HCT116 (cell line): Measurements from ENCODE around the gene RUNX1. TPM values are rescaled to one million over a fixed set of nuclear protein-coding genes. Genes with fewer than 3 reads are reported as not detected.

ENCODE experiments used
- ATAC-seq: fragments of 200-7000 bp; cut with Tn5 transposase; 2 replicates; pipeline ENCODE4 v1.9.1; 2020; ENCODE audit warnings: mild to moderate bottlenecking, moderate library complexity
- BruUV-seq: library from RNA; stranded (reverse); fragments of 400-500 nt; replicated peaks from 2 replicates; lab custom pipeline; 2021; lab: Mats Ljungman, UMichigan
- CTCF ChIA-PET: fragments of 300-600 bp; sonication (Branson Sonifier 250); formaldehyde crosslinking; loops from one replicate; lab custom pipeline; 2021; ENCODE audit warnings: antibody characterized with exemption; lab: Charles Lee
- POLR2A ChIA-PET: fragments of 300-600, 350-600 bp; sonication (Branson Sonifier 250); formaldehyde crosslinking; loops from one replicate; lab custom pipeline; 2021; ENCODE audit warnings: antibody characterized with exemption; lab: Charles Lee
- RAD21 ChIA-PET, 2 experiments: fragments of 300-600 bp; sonication (Branson Sonifier 250); formaldehyde crosslinking; loops; one replicate each; lab custom pipeline; 2023; ENCODE audit warnings: low total read pairs in 2 of 2; ENCODE audit not compliant: uncharacterized antibody in 2 of 2, unreplicated experiment in 2 of 2, low non-redundant PET in 1 of 2; lab: Charles Lee
- DNase-seq: peaks from one replicate; pipeline ENCODE4 v3.0.0-alpha.2; 2010; ENCODE audit warnings: low read depth, low spot score
- H2AFZ ChIP-seq: fragments of 200-600 bp; shearing (Covaris generic), sonication (generic); 2 replicates; pipeline ENCODE4 v1.6.1; 2017; ENCODE audit warnings: low read depth, mixed run types, mixed read lengths, antibody characterized with exemption, low read length; ENCODE audit not compliant: poor library complexity, severe bottlenecking
- H3K27ac ChIP-seq: 2 replicates; pipeline ENCODE4 v1.5.1; 2012; ENCODE audit warnings: low read depth, low read length
- H3K27me3 ChIP-seq: fragments of 200-600 bp; sonication (generic); 2 replicates; pipeline ENCODE4 v1.6.1; 2016; ENCODE audit warnings: mixed run types, low read length, mixed read lengths; ENCODE audit not compliant: insufficient read depth
- H3K36me3 ChIP-seq, 2 experiments: fragments of 200-500 bp in 1 of 2; fragments of 200-600 bp in 1 of 2; sonication (Bioruptor generic) in 1 of 2; sonication (generic) in 1 of 2; 2 replicates each; pipeline versions ENCODE4 v1.5.1 to v1.6.1; 2014 to 2016; ENCODE audit warnings: low read length in 2 of 2, inconsistent platforms in 1 of 2, mixed read lengths in 1 of 2, mixed run types in 1 of 2; ENCODE audit not compliant: insufficient read depth in 2 of 2, control insufficient read depth in 1 of 2
- H3K4me1 ChIP-seq, 2 experiments: fragments of 200-600 bp in 1 of 2; sonication (generic) in 1 of 2; 2 replicates each; pipeline versions ENCODE4 v1.5.1 to v1.6.1; 2012 to 2017; ENCODE audit warnings: low read length in 2 of 2, inconsistent platforms in 1 of 2, mild to moderate bottlenecking in 1 of 2, mixed read lengths in 1 of 2, mixed run types in 1 of 2, moderate library complexity in 1 of 2; ENCODE audit not compliant: insufficient read depth in 2 of 2, control insufficient read depth in 1 of 2
- H3K4me2 ChIP-seq: fragments of 200-600 bp; sonication (generic); 2 replicates; pipeline ENCODE4 v1.6.1; 2017; ENCODE audit warnings: mixed run types, low read length, mixed read lengths
- H3K4me3 ChIP-seq, 2 experiments: fragments of 200-600 bp in 1 of 2; sonication (generic) in 1 of 2; replicated peaks in 1 of 2; 2 replicates each; pipeline ENCODE4 v1.5.1; 2011 to 2016; ENCODE audit warnings: low read length in 2 of 2, control low read depth in 1 of 2, low read depth in 1 of 2, mild to moderate bottlenecking in 1 of 2, mixed read lengths in 1 of 2, mixed run types in 1 of 2
- H3K79me2 ChIP-seq: fragments of 200-600 bp; sonication (generic); 2 replicates; pipeline ENCODE4 v1.6.1; 2017; ENCODE audit warnings: mild to moderate bottlenecking, mixed run types, low read length, moderate library complexity, mixed read lengths; ENCODE audit not compliant: insufficient read depth
- H3K9ac ChIP-seq: fragments of 200-600 bp; sonication (generic); 2 replicates; pipeline ENCODE4 v1.6.1; 2016; ENCODE audit warnings: low read length, mixed read lengths
- H3K9me2 ChIP-seq: fragments of 200-600 bp; sonication (generic), shearing (Covaris generic); 2 replicates; pipeline ENCODE4 v1.6.1; 2017; ENCODE audit warnings: mixed run types, mild to moderate bottlenecking, moderate library complexity; ENCODE audit not compliant: insufficient read depth
- H3K9me3 ChIP-seq, 2 experiments: fragments of 200-500 bp in 1 of 2; fragments of 200-600 bp in 1 of 2; sonication (Bioruptor generic) in 1 of 2; sonication (generic) in 1 of 2; 2 replicates each; pipeline ENCODE4 v1.6.1; 2014 to 2017; ENCODE audit warnings: low read length in 2 of 2, mixed read lengths in 2 of 2, inconsistent platforms in 1 of 2, low read depth in 1 of 2, mild to moderate bottlenecking in 1 of 2, mixed run types in 1 of 2, moderate library complexity in 1 of 2; ENCODE audit not compliant: control insufficient read depth in 1 of 2, insufficient read depth in 1 of 2
- H4K20me1 ChIP-seq: fragments of 200-600 bp; sonication (generic), shearing (Covaris generic); 2 replicates; pipeline ENCODE4 v1.6.1; 2017; ENCODE audit warnings: mixed run types, mild to moderate bottlenecking, moderate library complexity; ENCODE audit not compliant: insufficient read depth
- ATF3 ChIP-seq: IDR thresholded peaks from 2 replicates; pipeline ENCODE4 v1.6.1; 2012
- CBX3 ChIP-seq: IDR thresholded peaks from 2 replicates; pipeline ENCODE4 v1.6.1; 2012; ENCODE audit warnings: low read depth
- CEBPB ChIP-seq: IDR thresholded peaks from 2 replicates; pipeline ENCODE4 v1.6.1; 2012; ENCODE audit warnings: low read depth
- CTCF ChIP-seq, 3 experiments: fragments of 200-600 bp in 1 of 3; sonication (generic) in 1 of 3; IDR thresholded peaks in 2 of 3; conservative IDR thresholded peaks in 1 of 3; 2 replicates each; pipeline ENCODE4 v1.5.1; 2012 to 2017; ENCODE audit warnings: low read depth in 2 of 3, low read length in 2 of 3, antibody characterized with exemption in 1 of 3, borderline replicate concordance in 1 of 3, control low read depth in 1 of 3, mild to moderate bottlenecking in 1 of 3, mixed read lengths in 1 of 3, mixed run types in 1 of 3, moderate library complexity in 1 of 3; ENCODE audit not compliant: insufficient read depth in 1 of 3
- ELF1 ChIP-seq: IDR thresholded peaks from 2 replicates; pipeline ENCODE4 v1.6.1; 2012; ENCODE audit warnings: low read depth, borderline replicate concordance
- EZH2 ChIP-seq: fragments of 200-600 bp; sonication (generic); IDR thresholded peaks from 2 replicates; pipeline ENCODE4 v1.6.1; 2017; ENCODE audit warnings: antibody characterized with exemption, mixed run types
- EZH2phosphoT487 ChIP-seq: fragments of 200-600 bp; IDR thresholded peaks from 2 replicates; pipeline ENCODE4 v1.6.1; 2018; ENCODE audit warnings: antibody characterized with exemption, borderline replicate concordance
- FOSL1 ChIP-seq: IDR thresholded peaks from 2 replicates; pipeline ENCODE4 v1.6.1; 2012; ENCODE audit warnings: low read depth
- MAX ChIP-seq: IDR thresholded peaks from 2 replicates; pipeline ENCODE4 v1.6.1; 2012
- POLR2A ChIP-seq: IDR thresholded peaks from 2 replicates; pipeline ENCODE4 v1.7.0; 2011; ENCODE audit warnings: borderline replicate concordance; ENCODE audit not compliant: insufficient read depth, insufficient read length; ENCODE audit errors: extremely low read depth
- POLR2AphosphoS5 ChIP-seq: IDR thresholded peaks from 2 replicates; pipeline ENCODE4 v1.6.1; 2011; ENCODE audit warnings: mild to moderate bottlenecking, low read depth, low read length, moderate library complexity
- RAD21 ChIP-seq: IDR thresholded peaks from 2 replicates; pipeline ENCODE4 v1.6.1; 2012; ENCODE audit warnings: low read depth, mild to moderate bottlenecking
- REST ChIP-seq: IDR thresholded peaks from 2 replicates; pipeline ENCODE4 v1.6.1; 2012; ENCODE audit warnings: low read depth
- SP1 ChIP-seq: IDR thresholded peaks from 2 replicates; pipeline ENCODE4 v1.6.1; 2012; ENCODE audit warnings: low read depth
- SRF ChIP-seq: IDR thresholded peaks from 2 replicates; pipeline ENCODE4 v1.6.1; 2012; ENCODE audit warnings: low read depth
- TCF7L2 ChIP-seq: IDR thresholded peaks from 2 replicates; pipeline ENCODE4 v1.7.0; 2011; ENCODE audit warnings: borderline replicate concordance, inconsistent platforms; ENCODE audit not compliant: insufficient read depth, insufficient read length; ENCODE audit errors: extremely low read depth
- ZFX ChIP-seq: fragments of 450-650 bp; IDR thresholded peaks from 2 replicates; pipeline ENCODE4 v1.6.1; 2017
- intact Hi-C: fragments of 100-400 bp; cut with micrococcal nuclease; formaldehyde crosslinking; loops from 2 replicates; pipeline ENCODE4 v1.10.0; 2022
- total RNA-seq: library from RNA; stranded (reverse); gene quantifications from one replicate; pipeline ENCODE4 v1.2.1, GENCODE V29; 2021; ENCODE audit not compliant: unreplicated experiment
- TF ChIP-seq, protein P1 (sequence below): IDR thresholded peaks from 2 replicates; pipeline ENCODE4 v1.6.1; 2011; ENCODE audit warnings: mild to moderate bottlenecking, low read length, moderate library complexity; ENCODE audit not compliant: insufficient replicate concordance; ENCODE audit errors: extremely low read depth

RUNX1 gene
- total RNA-seq, 1 experiment from 2014 or later: 33.5 TPM

DNA sequence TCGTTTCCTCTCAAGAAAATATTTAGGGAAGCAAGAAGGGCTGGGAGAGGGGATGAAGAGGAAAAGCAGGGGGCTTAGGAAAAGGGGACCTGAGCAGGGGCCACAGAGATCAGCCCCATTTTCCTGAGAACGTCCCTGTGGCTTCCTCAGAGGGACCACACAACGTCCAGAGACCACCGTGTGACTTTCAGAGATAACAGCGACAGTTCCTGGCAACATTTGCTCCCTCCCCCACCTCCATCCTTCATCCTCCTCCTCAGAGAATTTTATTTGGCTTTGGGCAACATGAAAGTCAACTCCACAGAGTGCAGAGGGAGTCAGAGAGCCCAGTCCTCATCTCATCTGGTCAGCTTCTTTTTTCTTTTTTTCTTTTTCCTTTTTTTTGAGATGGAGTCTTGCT, 50.9 kb downstream of the RUNX1 start:
- Histone ChIP-seq H3K4me1 (no peaks in the 10 kb centered on the region), H3K79me2 (no peaks in the 10 kb centered on the region), H3K27me3 (no peaks in the 10 kb centered on the region), H3K27ac (no peak overlapping the region), H2AFZ (no peak overlapping the region), H3K9me2 (no peaks in the 10 kb centered on the region), H3K9me3 (no peaks in the 10 kb centered on the region), H3K4me2 (no peak overlapping the region), H3K9ac (no peak overlapping the region), H3K36me3 (no peaks in the 10 kb centered on the region), H3K4me3 (no peak overlapping the region), H4K20me1 (no peaks in the 10 kb centered on the region)
- intact Hi-C loops: no loop called here
- ChIA-PET RAD21 (no interaction called here), POLR2A (no interaction called here), CTCF (no interaction called here)
- DNase-seq (no peak), ATAC-seq (no peak)
- TF ChIP-seq, protein P1, sequence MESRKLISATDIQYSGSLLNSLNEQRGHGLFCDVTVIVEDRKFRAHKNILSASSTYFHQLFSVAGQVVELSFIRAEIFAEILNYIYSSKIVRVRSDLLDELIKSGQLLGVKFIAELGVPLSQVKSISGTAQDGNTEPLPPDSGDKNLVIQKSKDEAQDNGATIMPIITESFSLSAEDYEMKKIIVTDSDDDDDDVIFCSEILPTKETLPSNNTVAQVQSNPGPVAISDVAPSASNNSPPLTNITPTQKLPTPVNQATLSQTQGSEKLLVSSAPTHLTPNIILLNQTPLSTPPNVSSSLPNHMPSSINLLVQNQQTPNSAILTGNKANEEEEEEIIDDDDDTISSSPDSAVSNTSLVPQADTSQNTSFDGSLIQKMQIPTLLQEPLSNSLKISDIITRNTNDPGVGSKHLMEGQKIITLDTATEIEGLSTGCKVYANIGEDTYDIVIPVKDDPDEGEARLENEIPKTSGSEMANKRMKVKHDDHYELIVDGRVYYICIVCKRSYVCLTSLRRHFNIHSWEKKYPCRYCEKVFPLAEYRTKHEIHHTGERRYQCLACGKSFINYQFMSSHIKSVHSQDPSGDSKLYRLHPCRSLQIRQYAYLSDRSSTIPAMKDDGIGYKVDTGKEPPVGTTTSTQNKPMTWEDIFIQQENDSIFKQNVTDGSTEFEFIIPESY: no peak
- no peak for TF ChIP-seq CBX3
- no peak for TF ChIP-seq RAD21
- TF ChIP-seq REST: no peak
- TF ChIP-seq EZH2: no peak
- no peak for TF ChIP-seq SP1
- TF ChIP-seq POLR2AphosphoS5: no peak
- TF ChIP-seq ZFX: no peak
- TF ChIP-seq ATF3: no peak
- no peak for TF ChIP-seq MAX
- TF ChIP-seq CTCF (IDR thresholded peaks at IDR 0.05 in 2 of 3, conservative IDR thresholded peaks at IDR 0.05 in 1 of 3; ENCODE audit: borderline replicate concordance in 1 of 3, insufficient read depth in 1 of 3, low read depth in 2 of 3, low read length in 2 of 3): no peak
- TF ChIP-seq POLR2A: no peak
- no peak for TF ChIP-seq SRF
- TF ChIP-seq ELF1: no peak
- TF ChIP-seq FOSL1: no peak
- no peak for TF ChIP-seq TCF7L2
- TF ChIP-seq EZH2phosphoT487: no peak
- TF ChIP-seq CEBPB: no peak
- no TSS peak for BruUV-seq
